Activated CD4-positive, CD25-positive, alpha-beta regulatory T cell treated with anti-CD3 and anti-CD28 coated beads, Interleukin-2, amount 50 U/mL, for 16 hours (primary cell): Measurements from ENCODE around the gene BCLAF1.
"Not testable (repeated sequence)": the region's sequence is repeated elsewhere in the genome, so short reads cannot be mapped to it uniquely, and the experiment has no call there.

ENCODE experiments used
- DNase-seq: peaks from one replicate; pipeline ENCODE4 v3.0.0-alpha.2; 2020; ENCODE audit warnings: low read depth, low spot score

Gene BCLAF1

GRCh38 chr6:136249336-136249735 is 40.3 kb downstream of the BCLAF1 start:
- no peak for DNase-seq

GRCh38 chr6:136244061-136244616 is 45.5 kb downstream of the BCLAF1 start:
- no peak for DNase-seq

GRCh38 chr6:136236466-136237293 is 53.0 kb downstream of the BCLAF1 start:
- DNase-seq: no peak

- DNase-seq: no peak
Observed at GRCh38 chr6:136235233-136235564, 54.4 kb downstream of the BCLAF1 start.

- DNase-seq: no peak
Observed at GRCh38 chr6:136232701-136233100, 56.9 kb downstream of the BCLAF1 start.

- DNase-seq: no peak
Observed at GRCh38 chr6:136230219-136230853, 59.3 kb downstream of the BCLAF1 start.

GRCh38 chr6:136228814-136229213 is 60.8 kb downstream of the BCLAF1 start:
- DNase-seq: no peak

GRCh38 chr6:136226674-136227377 is 62.8 kb downstream of the BCLAF1 start:
- no peak for DNase-seq

GRCh38 chr6:136226027-136226673 is 63.5 kb downstream of the BCLAF1 start:
- peak; percentile 29 for DNase-seq

GRCh38 chr6:136225496-136225895 is 64.2 kb downstream of the BCLAF1 start:
- no peak for DNase-seq

GRCh38 chr6:136224974-136225373 is 64.7 kb downstream of the BCLAF1 start:
- DNase-seq: not testable (repeated sequence)

GRCh38 chr6:136216503-136217401 is 72.9 kb downstream of the BCLAF1 start:
- DNase-seq: no peak

- DNase-seq: no peak
Observed at GRCh38 chr6:136213853-136214252, 75.8 kb downstream of the BCLAF1 start.

GRCh38 chr6:136213012-136213539 is 76.6 kb downstream of the BCLAF1 start:
- no peak for DNase-seq

GRCh38 chr6:136212608-136213007 is 77.0 kb downstream of the BCLAF1 start:
- no peak for DNase-seq

GRCh38 chr6:136210398-136211165 is 79.1 kb downstream of the BCLAF1 start:
- no peak for DNase-seq

GRCh38 chr6:136209496-136209895 is 80.2 kb downstream of the BCLAF1 start:
- no peak for DNase-seq

GRCh38 chr6:136208783-136209182 is 80.9 kb downstream of the BCLAF1 start:
- no peak for DNase-seq
